H9 (cell line): ENCODE measurements around the gene MTMR4. TPM values are rescaled to one million over a fixed set of nuclear protein-coding genes. Genes with fewer than 3 reads are reported as not detected.
A peak's percentile ranks its signal among the peaks of the same experiment; 100 is the strongest.

Experiments
- DNase-seq: peaks from one replicate; pipeline ENCODE4 v3.0.0-alpha.2; 2017
- H2AFZ ChIP-seq: one replicate; pipeline ENCODE4 v1.6.1; 2013; ENCODE audit warnings: mild to moderate bottlenecking, low read length, control low read depth, moderate library complexity
- H2AK5ac ChIP-seq: 2 replicates; pipeline ENCODE4 v1.6.1; 2013; ENCODE audit warnings: low read length, control low read depth, mixed read lengths; ENCODE audit not compliant: insufficient read length
- H2BK120ac ChIP-seq: one replicate; pipeline ENCODE4 v1.6.1; 2013; ENCODE audit warnings: low read depth, mild to moderate bottlenecking, low read length, control low read depth, inconsistent platforms; ENCODE audit not compliant: poor library complexity, severe bottlenecking
- H2BK12ac ChIP-seq: 2 replicates; pipeline ENCODE4 v1.6.1; 2013; ENCODE audit warnings: low read length, control low read depth, mixed read lengths, low read depth; ENCODE audit not compliant: insufficient read length
- H2BK15ac ChIP-seq: 2 replicates; pipeline ENCODE4 v1.6.1; 2013; ENCODE audit warnings: low read depth, low read length, control low read depth
- H2BK20ac ChIP-seq: one replicate; pipeline ENCODE4 v1.6.1; 2013; ENCODE audit warnings: low read depth, mild to moderate bottlenecking, low read length, control low read depth, inconsistent platforms; ENCODE audit not compliant: poor library complexity, severe bottlenecking
- H2BK5ac ChIP-seq: 2 replicates; pipeline ENCODE4 v1.6.1; 2013; ENCODE audit warnings: low read length, control low read depth, mixed read lengths; ENCODE audit not compliant: insufficient read length
- H3K14ac ChIP-seq: 2 replicates; pipeline ENCODE4 v1.6.1; 2013; ENCODE audit warnings: low read length, control low read depth; ENCODE audit not compliant: insufficient read depth
- H3K18ac ChIP-seq: 2 replicates; pipeline ENCODE4 v1.6.1; 2013; ENCODE audit warnings: low read depth, mild to moderate bottlenecking, mixed read lengths, low read length, control low read depth; ENCODE audit not compliant: insufficient read length
- H3K23ac ChIP-seq: 2 replicates; pipeline ENCODE4 v1.6.1; 2013; ENCODE audit warnings: low read length, control low read depth, mixed read lengths, low read depth; ENCODE audit not compliant: insufficient read length
- H3K23me2 ChIP-seq: 2 replicates; pipeline ENCODE4 v1.6.1; 2013; ENCODE audit warnings: low read depth, mild to moderate bottlenecking, mixed read lengths, low read length, control low read depth; ENCODE audit not compliant: insufficient read length, poor library complexity, severe bottlenecking
- H3K27ac ChIP-seq: 2 replicates; pipeline ENCODE4 v1.5.1; 2013; ENCODE audit warnings: low read length, control low read depth, mixed read lengths, low read depth; ENCODE audit not compliant: insufficient read length
- H3K27me3 ChIP-seq: 2 replicates; pipeline ENCODE4 v1.6.1; 2013; ENCODE audit warnings: low read length, control low read depth, inconsistent platforms; ENCODE audit not compliant: insufficient read depth
- H3K4ac ChIP-seq: 2 replicates; pipeline ENCODE4 v1.6.1; 2013; ENCODE audit warnings: low read depth, mild to moderate bottlenecking, control low read depth, inconsistent platforms, low read length, moderate library complexity
- H3K4me1 ChIP-seq: 2 replicates; pipeline ENCODE4 v1.6.1; 2013; ENCODE audit warnings: low read length, control low read depth, inconsistent platforms; ENCODE audit not compliant: insufficient read depth
- H3K4me2 ChIP-seq: 2 replicates; pipeline ENCODE4 v1.6.1; 2013; ENCODE audit warnings: low read length, control low read depth, mixed read lengths; ENCODE audit not compliant: insufficient read length, insufficient read depth
- H3K56ac ChIP-seq: 2 replicates; pipeline ENCODE4 v1.6.1; 2013; ENCODE audit warnings: low read depth, mild to moderate bottlenecking, mixed read lengths, low read length, control low read depth; ENCODE audit not compliant: insufficient read length
- H3K79me1 ChIP-seq: 2 replicates; pipeline ENCODE4 v1.6.1; 2013; ENCODE audit warnings: low read depth, mild to moderate bottlenecking, moderate library complexity, low read length, control low read depth, inconsistent platforms; ENCODE audit not compliant: insufficient read depth, poor library complexity, severe bottlenecking
- H3K79me2 ChIP-seq: 2 replicates; pipeline ENCODE4 v1.6.1; 2013; ENCODE audit warnings: low read length, control low read depth, inconsistent platforms; ENCODE audit not compliant: insufficient read depth
- H3K9ac ChIP-seq: 2 replicates; pipeline ENCODE4 v1.6.1; 2013; ENCODE audit warnings: low read length, control low read depth, mixed read lengths; ENCODE audit not compliant: insufficient read length; ENCODE audit errors: extremely low read depth
- H3K9me3 ChIP-seq: one replicate; pipeline ENCODE4 v1.6.1; 2013; ENCODE audit warnings: low read depth, low read length, inconsistent platforms; ENCODE audit not compliant: control insufficient read depth
- H3T11ph ChIP-seq: one replicate; pipeline ENCODE4 v1.6.1; 2013; ENCODE audit warnings: mild to moderate bottlenecking, low read length, control low read depth, inconsistent platforms
- H4K20me1 ChIP-seq: one replicate; pipeline ENCODE4 v1.6.1; 2013; ENCODE audit not compliant: control insufficient read depth, insufficient read length, insufficient read depth
- H4K5ac ChIP-seq: 2 replicates; pipeline ENCODE4 v1.6.1; 2013; ENCODE audit warnings: low read depth, mild to moderate bottlenecking, mixed read lengths, low read length, control low read depth; ENCODE audit not compliant: insufficient read length
- H4K8ac ChIP-seq: replicated peaks from 2 replicates; pipeline ENCODE4 v1.6.1; 2013; ENCODE audit warnings: low read length, control low read depth, mixed read lengths, low read depth; ENCODE audit not compliant: insufficient read length
- H4K91ac ChIP-seq: 2 replicates; pipeline ENCODE4 v1.6.1; 2013; ENCODE audit warnings: low read depth, mild to moderate bottlenecking, moderate library complexity, mixed read lengths, low read length, control low read depth; ENCODE audit not compliant: insufficient read length
- H3K27ac Mint-ChIP-seq, 3 experiments: 2 replicates in 2 of 3; 3 replicates in 1 of 3; pipeline ENCODE4 v1.8.0; 2020 to 2021; ENCODE audit warnings: mixed read lengths in 3 of 3, mild to moderate bottlenecking in 1 of 3, moderate library complexity in 1 of 3
- H3K27me3 Mint-ChIP-seq: 2 replicates; pipeline ENCODE4 v1.8.0; 2021; ENCODE audit warnings: low read depth, mild to moderate bottlenecking, moderate library complexity, mixed read lengths
- H3K36me3 Mint-ChIP-seq, 3 experiments: 2 replicates in 2 of 3; 3 replicates in 1 of 3; pipeline ENCODE4 v1.8.0; 2020 to 2021; ENCODE audit warnings: low read depth in 3 of 3, mixed read lengths in 3 of 3; ENCODE audit not compliant: insufficient read depth in 1 of 3
- H3K4me1 Mint-ChIP-seq, 2 experiments: 2 replicates each; pipeline ENCODE4 v1.8.0; 2020; ENCODE audit warnings: mixed read lengths in 2 of 2
- H3K4me3 Mint-ChIP-seq, 2 experiments: 2 replicates in 1 of 2; 3 replicates in 1 of 2; pipeline ENCODE4 v1.8.0; 2020 to 2021; ENCODE audit warnings: mild to moderate bottlenecking in 2 of 2, mixed read lengths in 2 of 2, moderate library complexity in 1 of 2
- H3K9me3 Mint-ChIP-seq, 2 experiments: 2 replicates in 1 of 2; 3 replicates in 1 of 2; pipeline ENCODE4 v1.8.0; 2020; ENCODE audit warnings: mild to moderate bottlenecking in 2 of 2, mixed read lengths in 2 of 2, moderate library complexity in 1 of 2
- CTCF ChIP-seq: fragments of 200-600 bp; sonication (generic); conservative IDR thresholded peaks from 3 replicates; pipeline ENCODE4 v1.8.0; 2021; ENCODE audit warnings: antibody characterized with exemption, mild to moderate bottlenecking
- WGBS: extraction: QIAGEN DNeasy Blood & Tissue Kit; methylation state at CpG from one replicate; pipeline ENCODE4 v1.1.7; 2013; ENCODE audit warnings: missing lambda C conversion rate, low lambda C conversion rate, mixed read lengths; ENCODE audit not compliant: insufficient read length; ENCODE audit errors: extremely low coverage; 5-methylcytosine and 5-hydroxymethylcytosine counted together
- total RNA-seq: library from RNA; stranded (reverse); gene quantifications from 2 replicates; pipeline ENCODE4 v1.2.1, GENCODE V29; 2021

The MTMR4 gene
- total RNA-seq, 1 experiment from 2014 or later, result 31.2 TPM

GRCh38 chr17:58534901-58535421 is 20.5 kb upstream of the MTMR4 start:
- no peak overlapping the region for H2BK20ac ChIP-seq
- H3K9ac ChIP-seq, result no peak overlapping the region
- peaks cover 22 to 36% of the 10 kb centered on the region in 2 experiments for H3K4me1 Mint-ChIP-seq
- no peak overlapping the region for H2AFZ ChIP-seq
- no peak overlapping the region for H2BK120ac ChIP-seq
- H3K79me2 ChIP-seq, result no peaks in the 10 kb centered on the region
- H3K27me3 Mint-ChIP-seq, result peaks cover 48% of the 10 kb centered on the region
- H2AK5ac ChIP-seq, result no peak overlapping the region
- no peak overlapping the region for H3K56ac ChIP-seq
- no peak overlapping the region for H2BK12ac ChIP-seq
- H3K18ac ChIP-seq, result no peak overlapping the region
- H3K23me2 ChIP-seq, result peaks cover 5% of the 10 kb centered on the region
- no peak overlapping the region for H4K8ac ChIP-seq
- H4K91ac ChIP-seq, result no peak overlapping the region
- no CpG with 5 or more reads among the region's 4 CpGs for WGBS
- H2BK15ac ChIP-seq, result no peak overlapping the region
- H3K14ac ChIP-seq, result no peak overlapping the region
- no peaks in the 10 kb centered on the region for H3K36me3 Mint-ChIP-seq
- no peak overlapping the region for H4K5ac ChIP-seq
- H3T11ph ChIP-seq, result no peak overlapping the region
- H3K4me2 ChIP-seq, result no peak overlapping the region
- no peak overlapping the region for H3K23ac ChIP-seq
- no peaks in the 10 kb centered on the region for H3K9me3 ChIP-seq
- no peaks in the 10 kb centered on the region for H3K27me3 ChIP-seq
- H3K4me1 ChIP-seq, result 0 out of 2 replicates have a peak, but pooled peaks cover 2% of the 10 kb centered on the region
- no peaks in the 10 kb centered on the region for H3K9me3 Mint-ChIP-seq
- DNase-seq, result peak; percentile 26
- no peak overlapping the region for H3K4me3 Mint-ChIP-seq
- no peak overlapping the region for H3K27ac ChIP-seq
- TF ChIP-seq CTCF, result no peak
- H3K4ac ChIP-seq, result no peak overlapping the region
- no peaks in the 10 kb centered on the region for H4K20me1 ChIP-seq
- H3K27ac Mint-ChIP-seq, result no peak overlapping the region
- no peaks in the 10 kb centered on the region for H3K79me1 ChIP-seq
- H2BK5ac ChIP-seq, result no peak overlapping the region
